ENCODE results near the gene ADARB2. TPM values are rescaled to one million over a fixed set of nuclear protein-coding genes. Genes with fewer than 3 reads are reported as not detected.

The ADARB2 gene
- total RNA-seq, 1 donor from 2014 or later = 0.08 TPM

DNA sequence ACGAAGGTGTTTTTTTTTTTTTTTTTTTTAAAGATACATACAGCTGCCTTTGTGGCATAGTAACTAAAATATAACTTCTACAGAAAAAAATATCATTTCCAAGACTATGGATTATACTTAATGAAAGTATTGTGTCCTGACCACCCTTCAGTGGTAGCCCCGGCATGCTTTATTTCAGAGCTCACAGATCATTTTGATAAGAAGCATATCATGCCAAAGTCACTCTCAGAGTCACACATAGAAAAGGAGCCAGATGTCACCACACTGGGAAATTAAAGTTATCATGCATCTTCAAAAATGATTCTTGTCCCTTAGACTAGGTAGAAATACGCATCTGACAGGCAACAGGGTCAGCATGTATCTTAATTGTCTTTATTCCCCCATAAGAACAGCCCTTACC, 3.0 kb downstream of the ADARB2 start:
- peaks cover 36% of the 10 kb centered on the region for H3K27me3 ChIP-seq (ENCODE audit: control insufficient read depth, insufficient read depth, low read length)
- H3K4me3 ChIP-seq (ENCODE audit: low read depth, low read length) = no peak overlapping the region
- no peak for DNase-seq (ENCODE audit: low read depth)
- no peaks in the 10 kb centered on the region for H3K36me3 ChIP-seq (ENCODE audit: control insufficient read depth, insufficient read depth, low read length)
- TF ChIP-seq, protein P1, sequence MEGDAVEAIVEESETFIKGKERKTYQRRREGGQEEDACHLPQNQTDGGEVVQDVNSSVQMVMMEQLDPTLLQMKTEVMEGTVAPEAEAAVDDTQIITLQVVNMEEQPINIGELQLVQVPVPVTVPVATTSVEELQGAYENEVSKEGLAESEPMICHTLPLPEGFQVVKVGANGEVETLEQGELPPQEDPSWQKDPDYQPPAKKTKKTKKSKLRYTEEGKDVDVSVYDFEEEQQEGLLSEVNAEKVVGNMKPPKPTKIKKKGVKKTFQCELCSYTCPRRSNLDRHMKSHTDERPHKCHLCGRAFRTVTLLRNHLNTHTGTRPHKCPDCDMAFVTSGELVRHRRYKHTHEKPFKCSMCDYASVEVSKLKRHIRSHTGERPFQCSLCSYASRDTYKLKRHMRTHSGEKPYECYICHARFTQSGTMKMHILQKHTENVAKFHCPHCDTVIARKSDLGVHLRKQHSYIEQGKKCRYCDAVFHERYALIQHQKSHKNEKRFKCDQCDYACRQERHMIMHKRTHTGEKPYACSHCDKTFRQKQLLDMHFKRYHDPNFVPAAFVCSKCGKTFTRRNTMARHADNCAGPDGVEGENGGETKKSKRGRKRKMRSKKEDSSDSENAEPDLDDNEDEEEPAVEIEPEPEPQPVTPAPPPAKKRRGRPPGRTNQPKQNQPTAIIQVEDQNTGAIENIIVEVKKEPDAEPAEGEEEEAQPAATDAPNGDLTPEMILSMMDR (IDR thresholded peaks at IDR 0.05; ENCODE audit: insufficient read depth, low read length, poor library complexity, severe bottlenecking) = no peak

DNA sequence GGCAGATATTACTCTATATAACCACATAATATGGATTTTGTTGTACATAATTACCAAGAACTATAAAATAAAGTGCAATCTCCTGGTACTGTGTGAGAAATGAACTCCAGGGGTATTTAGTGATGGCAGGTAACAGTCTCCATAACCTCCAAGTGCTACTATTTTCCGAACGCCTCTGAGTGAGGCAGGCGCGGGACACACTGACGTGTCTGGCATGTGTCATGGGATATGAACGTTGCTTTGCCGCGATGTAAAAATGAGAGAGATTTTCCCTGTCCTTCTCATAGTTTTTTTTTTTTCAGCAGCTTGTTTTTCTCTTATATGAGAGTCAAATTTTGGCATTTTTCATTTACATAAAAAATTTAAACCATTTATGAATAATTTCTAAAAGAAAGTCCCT, 3.6 kb downstream of the ADARB2 start:
- peaks cover 32% of the 10 kb centered on the region for H3K27me3 ChIP-seq (ENCODE audit: control insufficient read depth, insufficient read depth, low read length)

DNA sequence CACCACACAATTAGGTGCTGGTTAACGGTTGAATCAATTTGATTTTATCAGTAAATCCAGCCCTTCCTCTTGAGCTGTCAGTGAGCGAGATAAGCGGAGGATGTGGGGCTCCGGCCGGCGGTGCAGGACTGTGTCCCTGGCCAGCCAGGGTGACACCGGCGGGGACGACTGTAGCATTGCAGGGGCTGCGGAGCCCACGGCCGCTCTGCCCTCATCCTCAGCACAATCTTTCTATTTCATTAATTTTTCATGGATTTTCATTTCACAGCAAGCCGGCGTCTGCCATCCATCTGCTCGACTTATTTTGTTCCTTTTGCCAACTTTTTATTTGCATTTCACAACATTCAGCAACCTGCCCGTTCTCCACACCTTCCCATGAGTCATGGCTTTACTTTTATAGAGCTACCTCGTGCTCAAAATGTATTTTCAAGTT, 4.7 kb downstream of the ADARB2 start:
- Histone ChIP-seq H3K4me3 (ENCODE audit: low read depth, low read length) (no peak overlapping the region), H3K36me3 (ENCODE audit: control insufficient read depth, insufficient read depth, low read length) (no peaks in the 10 kb centered on the region), H3K27me3 (ENCODE audit: control insufficient read depth, insufficient read depth, low read length) (peaks cover 28% of the 10 kb centered on the region)
- DNase-seq (ENCODE audit: low read depth) = no peak
- TF ChIP-seq, protein P1 (IDR thresholded peaks at IDR 0.05; ENCODE audit: insufficient read depth, low read length, poor library complexity, severe bottlenecking) = no peak

More for the DNA sequence above, 3.6 kb downstream of the ADARB2 start:
- no peaks in the 10 kb centered on the region for H3K36me3 ChIP-seq (ENCODE audit: control insufficient read depth, insufficient read depth, low read length)
- TF ChIP-seq, protein P1 (IDR thresholded peaks at IDR 0.05; ENCODE audit: insufficient read depth, low read length, poor library complexity, severe bottlenecking) = no peak
- H3K4me3 ChIP-seq (ENCODE audit: low read depth, low read length) = no peak overlapping the region
- no peak for DNase-seq (ENCODE audit: low read depth)

DNA sequence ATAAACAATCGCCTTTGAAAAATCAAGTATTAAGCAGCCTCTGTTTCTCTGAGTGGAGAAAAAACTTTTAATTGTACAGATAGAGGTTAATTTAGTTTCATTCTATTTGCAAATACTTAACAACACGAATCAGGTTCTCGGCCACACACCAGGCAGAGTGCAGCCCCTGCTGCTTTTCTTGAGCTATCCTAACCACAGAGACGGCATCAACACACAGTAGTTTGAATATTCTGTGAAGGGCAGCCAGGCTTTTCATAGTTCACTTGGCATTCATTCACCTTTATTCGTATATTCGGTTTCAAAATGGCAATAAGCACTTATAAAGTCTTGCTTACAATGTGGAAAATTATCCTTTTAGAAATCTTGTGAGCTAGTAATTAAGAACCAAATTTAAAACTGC, 5.7 kb downstream of the ADARB2 start:
- Histone ChIP-seq H3K4me3 (ENCODE audit: low read depth, low read length) (no peak overlapping the region), H3K27me3 (ENCODE audit: control insufficient read depth, insufficient read depth, low read length) (peaks cover 18% of the 10 kb centered on the region), H3K36me3 (ENCODE audit: control insufficient read depth, insufficient read depth, low read length) (no peaks in the 10 kb centered on the region)
- DNase-seq (ENCODE audit: low read depth) = no peak
- TF ChIP-seq, protein P1 (IDR thresholded peaks at IDR 0.05; ENCODE audit: insufficient read depth, low read length, poor library complexity, severe bottlenecking) = no peak

DNA sequence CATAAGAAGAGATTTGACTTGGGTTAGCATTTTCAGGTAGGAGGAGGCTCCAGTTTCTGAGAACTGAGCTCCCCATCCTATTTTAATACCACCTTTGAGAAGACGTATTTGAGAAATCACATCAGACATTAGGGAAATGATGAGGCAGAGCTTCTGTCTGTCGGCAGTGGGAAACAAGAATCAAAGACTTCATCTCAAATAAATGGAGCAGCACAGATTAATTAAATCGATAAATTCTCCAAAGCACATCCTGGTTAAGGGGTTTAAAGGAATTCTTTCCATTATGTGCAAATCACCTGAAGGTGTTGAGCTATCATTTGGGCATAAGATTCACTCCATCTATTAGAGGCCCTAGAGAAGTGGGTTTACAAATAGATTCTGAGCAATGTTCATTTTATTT, 7.6 kb downstream of the ADARB2 start:
- Histone ChIP-seq H3K27me3 (ENCODE audit: control insufficient read depth, insufficient read depth, low read length) (peaks cover 8% of the 10 kb centered on the region), H3K4me3 (ENCODE audit: low read depth, low read length) (no peak overlapping the region), H3K36me3 (ENCODE audit: control insufficient read depth, insufficient read depth, low read length) (no peaks in the 10 kb centered on the region)
- TF ChIP-seq, protein P1 (IDR thresholded peaks at IDR 0.05; ENCODE audit: insufficient read depth, low read length, poor library complexity, severe bottlenecking) = no peak
- DNase-seq (ENCODE audit: low read depth) = no peak

DNA sequence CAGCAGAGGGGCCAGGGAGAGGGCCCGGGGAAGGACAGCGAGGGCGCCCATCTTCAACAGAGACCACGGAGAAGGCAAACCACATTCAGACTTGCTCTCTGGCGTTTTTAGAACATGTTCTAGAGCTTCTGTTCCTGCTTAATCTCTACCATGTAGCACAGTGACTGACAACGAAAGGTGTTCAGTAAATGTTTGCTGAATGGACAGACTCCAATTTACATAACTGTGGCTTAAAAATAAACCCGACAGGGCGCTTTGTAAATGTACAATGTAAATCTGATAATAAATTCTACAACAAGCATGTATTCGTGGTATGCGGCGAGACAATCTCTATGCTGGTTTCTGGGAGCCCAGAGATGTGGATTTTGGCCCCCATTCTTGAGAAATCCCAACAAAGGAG, 10.5 kb downstream of the ADARB2 start:
- no peak overlapping the region for H3K4me3 ChIP-seq (ENCODE audit: low read depth, low read length)
- no peaks in the 10 kb centered on the region for H3K36me3 ChIP-seq (ENCODE audit: control insufficient read depth, insufficient read depth, low read length)
- H3K27me3 ChIP-seq (ENCODE audit: control insufficient read depth, insufficient read depth, low read length) = no peaks in the 10 kb centered on the region
- DNase-seq (ENCODE audit: low read depth) = no peak
- TF ChIP-seq, protein P1 (IDR thresholded peaks at IDR 0.05; ENCODE audit: insufficient read depth, low read length, poor library complexity, severe bottlenecking) = no peak

Data from kidney epithelial cell (primary cell).